ENCODE measurements around the gene BBC3. TPM values are rescaled to one million over a fixed set of nuclear protein-coding genes. Genes with fewer than 3 reads are reported as not detected.

Gene BBC3
- total RNA-seq, 1 experiment from 2014 or later, result 49.5 TPM

DNA sequence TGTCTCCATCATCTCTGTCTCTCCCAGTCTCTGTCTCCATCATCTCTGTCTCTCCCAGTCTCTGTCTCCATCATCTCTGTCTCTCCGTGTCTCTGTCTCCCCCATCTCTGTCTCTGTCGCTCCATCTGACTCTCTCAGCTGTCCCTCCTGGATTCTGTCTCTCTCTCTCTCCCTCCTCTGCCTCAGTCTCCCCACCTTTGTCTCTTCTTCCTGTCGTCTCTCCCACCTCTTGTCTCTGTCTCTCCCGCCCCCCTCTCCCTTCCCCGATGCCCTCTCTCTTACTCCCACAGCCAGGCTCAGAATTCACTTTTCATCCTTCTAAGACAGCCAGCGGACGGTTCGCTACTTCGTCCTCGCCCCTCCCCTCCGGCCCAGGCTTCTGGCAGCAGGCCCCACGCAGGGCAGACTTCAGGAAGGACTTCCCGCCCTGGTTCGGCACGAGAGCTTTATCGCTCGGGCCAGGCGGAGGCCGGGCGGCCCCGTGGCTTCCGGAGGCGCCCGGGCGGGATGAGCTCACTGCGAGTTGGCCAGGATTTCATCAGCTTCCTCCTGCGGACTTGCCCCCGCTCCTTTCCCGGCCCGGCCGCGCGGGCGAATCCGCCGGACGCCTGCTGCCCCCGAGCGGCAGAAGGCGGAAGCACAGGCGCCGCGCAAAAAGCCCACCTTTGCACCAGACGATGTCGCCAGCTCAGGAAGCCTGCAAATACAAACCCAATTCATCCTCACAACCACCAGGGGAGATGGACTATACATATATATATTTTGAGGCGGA is 13.0 kb upstream of the BBC3 start (continued):
- TF ChIP-seq USF1 (CRISPR knock-in tag; IDR thresholded peaks at IDR 0.05) (peak; percentile 45; the same call in 1 of the 2 replicates), ZNF121 (CRISPR knock-in tag; IDR thresholded peaks at IDR 0.05) (0 out of 2 replicates have a peak, but pooled peaks have one; percentile 60), SMAD3 (CRISPR knock-in tag; IDR thresholded peaks at IDR 0.05; ENCODE audit: borderline replicate concordance) (no peak), CREM (CRISPR knock-in tag; IDR thresholded peaks at IDR 0.05) (peak; percentile 69; the same call in 1 of the 2 replicates), TCF7 (CRISPR knock-in tag; IDR thresholded peaks at IDR 0.05; ENCODE audit: low read depth) (0 out of 2 replicates have a peak, but pooled peaks have one; percentile 7), E2F5 (CRISPR knock-in tag; IDR thresholded peaks at IDR 0.05) (peak; percentile 67; the same call in 1 of the 2 replicates), USF2 (CRISPR knock-in tag; IDR thresholded peaks at IDR 0.05) (no peak)
- TF ChIP-seq, protein P1, sequence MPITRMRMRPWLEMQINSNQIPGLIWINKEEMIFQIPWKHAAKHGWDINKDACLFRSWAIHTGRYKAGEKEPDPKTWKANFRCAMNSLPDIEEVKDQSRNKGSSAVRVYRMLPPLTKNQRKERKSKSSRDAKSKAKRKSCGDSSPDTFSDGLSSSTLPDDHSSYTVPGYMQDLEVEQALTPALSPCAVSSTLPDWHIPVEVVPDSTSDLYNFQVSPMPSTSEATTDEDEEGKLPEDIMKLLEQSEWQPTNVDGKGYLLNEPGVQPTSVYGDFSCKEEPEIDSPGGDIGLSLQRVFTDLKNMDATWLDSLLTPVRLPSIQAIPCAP (CRISPR knock-in tag; IDR thresholded peaks at IDR 0.05), result peak; percentile 31; the same call in 1 of the 2 replicates
- TF ChIP-seq, protein P2, sequence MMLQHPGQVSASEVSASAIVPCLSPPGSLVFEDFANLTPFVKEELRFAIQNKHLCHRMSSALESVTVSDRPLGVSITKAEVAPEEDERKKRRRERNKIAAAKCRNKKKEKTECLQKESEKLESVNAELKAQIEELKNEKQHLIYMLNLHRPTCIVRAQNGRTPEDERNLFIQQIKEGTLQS (CRISPR knock-in tag; conservative IDR thresholded peaks at IDR 0.05), result peak; percentile 60; the same call in 1 of the 2 replicates

DNA sequence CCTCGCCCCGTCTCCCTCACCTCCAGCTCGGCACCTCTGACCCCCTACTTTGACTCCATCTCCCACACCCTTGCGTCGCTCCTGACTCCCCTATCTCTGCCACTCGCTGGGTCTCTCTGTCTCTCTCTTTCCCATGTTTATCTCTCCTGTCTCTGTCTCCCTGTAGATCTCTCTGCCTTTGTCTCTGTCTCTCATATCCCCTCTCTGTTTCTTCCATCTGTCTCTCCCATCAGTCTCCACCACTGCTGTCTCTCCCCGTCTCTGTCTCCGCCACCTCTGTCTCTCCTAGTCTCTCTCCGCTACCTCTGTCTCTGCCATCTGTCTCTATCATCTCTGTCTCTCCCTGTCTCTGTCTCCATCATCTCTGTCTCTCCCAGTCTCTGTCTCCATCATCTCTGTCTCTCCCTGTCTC is 12.4 kb upstream of the BBC3 start:
- no peaks in the 10 kb centered on the region for H3K36me3 Mint-ChIP-seq
- ChIA-PET CTCF (interaction anchor here (0.6 to 6.1 kb wide), 12 partner anchors 13 to 1427 kb away, joined by 3 to 402 read pairs (median 4); partner anchors contain the start of genes INAFM1 and ZC3H4), POLR2A (interaction anchor here (0.5 to 2.9 kb wide), 12 partner anchors 11 to 593 kb away, joined by 3 to 61 read pairs (median 5); partner anchors contain the start of genes CCDC9 and ZC3H4)
- H3K9me3 Mint-ChIP-seq, result no peaks in the 10 kb centered on the region
- H3K27ac Mint-ChIP-seq, result peak overlapping the region; percentile 86
- H3K4me1 Mint-ChIP-seq, result peaks cover 22% of the 10 kb centered on the region
- H3K27me3 Mint-ChIP-seq (ENCODE audit: low read depth), result peaks cover 45% of the 10 kb centered on the region
- H3K4me3 Mint-ChIP-seq, result peak overlapping the region; percentile 64
- TF ChIP-seq TCF7 (CRISPR knock-in tag; IDR thresholded peaks at IDR 0.05; ENCODE audit: low read depth) (0 out of 2 replicates have a peak, but pooled peaks have one; percentile 30), ZNF425 (CRISPR knock-in tag; conservative IDR thresholded peaks at IDR 0.05) (no peak), FOXK1 (CRISPR knock-in tag; IDR thresholded peaks at IDR 0.05) (no peak)
- TF ChIP-seq, protein P3, sequence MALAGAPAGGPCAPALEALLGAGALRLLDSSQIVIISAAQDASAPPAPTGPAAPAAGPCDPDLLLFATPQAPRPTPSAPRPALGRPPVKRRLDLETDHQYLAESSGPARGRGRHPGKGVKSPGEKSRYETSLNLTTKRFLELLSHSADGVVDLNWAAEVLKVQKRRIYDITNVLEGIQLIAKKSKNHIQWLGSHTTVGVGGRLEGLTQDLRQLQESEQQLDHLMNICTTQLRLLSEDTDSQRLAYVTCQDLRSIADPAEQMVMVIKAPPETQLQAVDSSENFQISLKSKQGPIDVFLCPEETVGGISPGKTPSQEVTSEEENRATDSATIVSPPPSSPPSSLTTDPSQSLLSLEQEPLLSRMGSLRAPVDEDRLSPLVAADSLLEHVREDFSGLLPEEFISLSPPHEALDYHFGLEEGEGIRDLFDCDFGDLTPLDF (CRISPR knock-in tag; IDR thresholded peaks at IDR 0.05), result no peak
- ATAC-seq, result peak; percentile 5
- DNase-seq (ENCODE audit: low spot score), result no peak

Data from WTC11 (cell line).